Limb (tissue), 2 donors: ENCODE data around the gene PFKFB3.
"Not testable (repeated sequence)": the region's sequence is repeated elsewhere in the genome, so short reads cannot be mapped to it uniquely, and the experiment has no call there.

ENCODE experiments used
- DNase-seq, 2 donors: peaks; one replicate each; pipeline ENCODE4 v3.0.0-alpha.2; 2016; ENCODE audit errors: extremely low spot score in 2 of 2

Gene PFKFB3

GRCh38 chr10:6202684-6203330 lies at the start of gene PFKFB3:
Gene PFKFB3, plus strand, starts transcription at chr10:6202932. Its CDS starts 329 bp downstream, at chr10:6203261.
- peak; percentile 96 to 99 for DNase-seq

- no peak for DNase-seq
Observed at GRCh38 chr10:6153845-6154244, 48.9 kb upstream of the PFKFB3 start.

GRCh38 chr10:6154566-6154965 lies 48.2 kb upstream of the PFKFB3 start:
- no peak for DNase-seq

- no peak for DNase-seq
Observed at GRCh38 chr10:6158276-6158675, 44.5 kb upstream of the PFKFB3 start.

- DNase-seq, result no peak
Observed at GRCh38 chr10:6161921-6162320, 40.8 kb upstream of the PFKFB3 start.

GRCh38 chr10:6162589-6163356 lies 40.0 kb upstream of the PFKFB3 start:
- no peak for DNase-seq

- peak; percentile 89 to 94 for DNase-seq
Observed at GRCh38 chr10:6163364-6164270, 39.1 kb upstream of the PFKFB3 start.

- no peak for DNase-seq
Observed at GRCh38 chr10:6164271-6165095, 38.2 kb upstream of the PFKFB3 start.

- no peak for DNase-seq
Observed at GRCh38 chr10:6165221-6165725, 37.5 kb upstream of the PFKFB3 start.

GRCh38 chr10:6165933-6166332 lies 36.8 kb upstream of the PFKFB3 start:
- DNase-seq, result not testable (repeated sequence)

- DNase-seq, result no peak
Observed at GRCh38 chr10:6167456-6167855, 35.3 kb upstream of the PFKFB3 start.

GRCh38 chr10:6168084-6168483 lies 34.6 kb upstream of the PFKFB3 start:
- no peak for DNase-seq

GRCh38 chr10:6170638-6171037 lies 32.1 kb upstream of the PFKFB3 start:
- no peak for DNase-seq

- DNase-seq, result peak in 1 of 2 donors; percentile 48
Observed at GRCh38 chr10:6171881-6172695, 30.6 kb upstream of the PFKFB3 start.

GRCh38 chr10:6173203-6173602 lies 29.5 kb upstream of the PFKFB3 start:
- DNase-seq, result no peak

GRCh38 chr10:6174201-6174874 lies 28.4 kb upstream of the PFKFB3 start:
- no peak for DNase-seq

- no peak for DNase-seq
Observed at GRCh38 chr10:6175329-6176055, 27.2 kb upstream of the PFKFB3 start.

- DNase-seq, result no peak
Observed at GRCh38 chr10:6176691-6177231, 26.0 kb upstream of the PFKFB3 start.
